ENCODE results near the gene TRMT2B. TPM values are rescaled to one million over a fixed set of nuclear protein-coding genes. Genes with fewer than 3 reads are reported as not detected.

The TRMT2B gene
- polyA plus RNA-seq, 3 donors, result 10.5 to 13.3 (median 13.0) TPM

GRCh38 chrX:101009090-101009489, 42.8 kb downstream of the TRMT2B start:
- no peak overlapping the region for H3K9ac ChIP-seq (ENCODE audit: insufficient read depth, low read length, poor library complexity, severe bottlenecking)
- H3K36me3 ChIP-seq (replicated peaks in 1 of 2; ENCODE audit: control insufficient read depth in 1 of 2, insufficient read depth in 2 of 2, low read length in 2 of 2), result peaks cover 9 to 69% of the 10 kb centered on the region in 2 donors
- H3K4me1 ChIP-seq (ENCODE audit: control insufficient read depth in 1 of 2, insufficient read depth in 2 of 2, low read length in 2 of 2), result no peaks in the 10 kb centered on the region
- no peak overlapping the region for H3K4me3 Mint-ChIP-seq
- no peaks in the 10 kb centered on the region for H3K9me3 ChIP-seq (replicated peaks in 1 of 2; ENCODE audit: control insufficient read depth in 1 of 2, insufficient read depth in 1 of 2, low read length in 2 of 2)
- H3K4me1 Mint-ChIP-seq, result no peaks in the 10 kb centered on the region
- H3K4me3 ChIP-seq (replicated peaks in 1 of 3; ENCODE audit: low read depth in 2 of 3, low read length in 3 of 3), result no peak overlapping the region
- H2AFZ ChIP-seq (ENCODE audit: insufficient read depth, low read depth, low read length, poor library complexity, severe bottlenecking), result no peak overlapping the region
- no peaks in the 10 kb centered on the region for H4K20me1 ChIP-seq (ENCODE audit: insufficient read depth, low read length)
- no peak overlapping the region for H3K27ac ChIP-seq (ENCODE audit: low read depth in 1 of 2, low read length in 2 of 2)
- H3K9me3 Mint-ChIP-seq, result no peaks in the 10 kb centered on the region
- DNase-seq, result no peak
- peaks cover 29 to 57% of the 10 kb centered on the region in 2 donors for H3K36me3 Mint-ChIP-seq
- peaks cover 0 to 5% (median 1%) of the 10 kb centered on the region in 3 donors for H3K27me3 Mint-ChIP-seq (ENCODE audit: low read depth in 3 of 3)
- no peaks in the 10 kb centered on the region for H3K27me3 ChIP-seq (ENCODE audit: control insufficient read depth in 2 of 2, insufficient read depth in 2 of 2, low read length in 2 of 2)
- intact Hi-C loops (cut with micrococcal nuclease), result no loop called here
- no peak overlapping the region for H3K4me2 ChIP-seq (replicated peaks; ENCODE audit: extremely low read depth, low read length, poor library complexity, severe bottlenecking)
- TF ChIP-seq, protein P1, sequence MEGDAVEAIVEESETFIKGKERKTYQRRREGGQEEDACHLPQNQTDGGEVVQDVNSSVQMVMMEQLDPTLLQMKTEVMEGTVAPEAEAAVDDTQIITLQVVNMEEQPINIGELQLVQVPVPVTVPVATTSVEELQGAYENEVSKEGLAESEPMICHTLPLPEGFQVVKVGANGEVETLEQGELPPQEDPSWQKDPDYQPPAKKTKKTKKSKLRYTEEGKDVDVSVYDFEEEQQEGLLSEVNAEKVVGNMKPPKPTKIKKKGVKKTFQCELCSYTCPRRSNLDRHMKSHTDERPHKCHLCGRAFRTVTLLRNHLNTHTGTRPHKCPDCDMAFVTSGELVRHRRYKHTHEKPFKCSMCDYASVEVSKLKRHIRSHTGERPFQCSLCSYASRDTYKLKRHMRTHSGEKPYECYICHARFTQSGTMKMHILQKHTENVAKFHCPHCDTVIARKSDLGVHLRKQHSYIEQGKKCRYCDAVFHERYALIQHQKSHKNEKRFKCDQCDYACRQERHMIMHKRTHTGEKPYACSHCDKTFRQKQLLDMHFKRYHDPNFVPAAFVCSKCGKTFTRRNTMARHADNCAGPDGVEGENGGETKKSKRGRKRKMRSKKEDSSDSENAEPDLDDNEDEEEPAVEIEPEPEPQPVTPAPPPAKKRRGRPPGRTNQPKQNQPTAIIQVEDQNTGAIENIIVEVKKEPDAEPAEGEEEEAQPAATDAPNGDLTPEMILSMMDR (IDR thresholded peaks at IDR 0.05), result no peak
- H3K79me2 ChIP-seq (ENCODE audit: insufficient read depth, low read length), result no peaks in the 10 kb centered on the region
- H3K27ac Mint-ChIP-seq, result no peak overlapping the region

GRCh38 chrX:100999451-100999850, 52.5 kb downstream of the TRMT2B start:
- H3K27me3 ChIP-seq (ENCODE audit: control insufficient read depth in 2 of 2, insufficient read depth in 2 of 2, low read length in 2 of 2), result no peaks in the 10 kb centered on the region
- intact Hi-C loops (cut with micrococcal nuclease), result no loop called here
- peaks cover 6 to 30% of the 10 kb centered on the region in 2 donors for H3K36me3 ChIP-seq (replicated peaks in 1 of 2; ENCODE audit: control insufficient read depth in 1 of 2, insufficient read depth in 2 of 2, low read length in 2 of 2)
- H3K4me1 ChIP-seq (ENCODE audit: control insufficient read depth in 1 of 2, insufficient read depth in 2 of 2, low read length in 2 of 2), result no peaks in the 10 kb centered on the region
- H3K27me3 Mint-ChIP-seq (ENCODE audit: low read depth in 3 of 3), result peaks cover 0 to 2% (median 0%) of the 10 kb centered on the region in 3 donors
- H4K20me1 ChIP-seq (ENCODE audit: insufficient read depth, low read length), result no peaks in the 10 kb centered on the region
- no peaks in the 10 kb centered on the region for H3K79me2 ChIP-seq (ENCODE audit: insufficient read depth, low read length)
- peaks cover 8% of the 10 kb centered on the region for H3K4me1 Mint-ChIP-seq
- H3K4me2 ChIP-seq (replicated peaks; ENCODE audit: extremely low read depth, low read length, poor library complexity, severe bottlenecking), result no peak overlapping the region
- H3K27ac ChIP-seq (ENCODE audit: low read depth in 1 of 2, low read length in 2 of 2), result no peak overlapping the region
- no peak for DNase-seq
- WGBS (ENCODE audit: insufficient coverage), result no CpG with 5 or more reads among the region's 2 CpGs
- TF ChIP-seq, protein P1 (IDR thresholded peaks at IDR 0.05), result no peak
- H2AFZ ChIP-seq (ENCODE audit: insufficient read depth, low read depth, low read length, poor library complexity, severe bottlenecking), result no peak overlapping the region
- H3K36me3 Mint-ChIP-seq, result peaks cover 13 to 17% of the 10 kb centered on the region in 2 donors
- no peak overlapping the region for H3K27ac Mint-ChIP-seq
- H3K4me3 ChIP-seq (replicated peaks in 1 of 3; ENCODE audit: low read depth in 2 of 3, low read length in 3 of 3), result no peak overlapping the region
- no peak overlapping the region for H3K4me3 Mint-ChIP-seq
- H3K9me3 Mint-ChIP-seq, result no peaks in the 10 kb centered on the region
- no peaks in the 10 kb centered on the region for H3K9me3 ChIP-seq (replicated peaks in 1 of 2; ENCODE audit: control insufficient read depth in 1 of 2, insufficient read depth in 1 of 2, low read length in 2 of 2)
- H3K9ac ChIP-seq (ENCODE audit: insufficient read depth, low read length, poor library complexity, severe bottlenecking), result no peak overlapping the region

Data from CD14-positive monocyte (primary cell).